ENCODE data around the gene TRIM14. TPM values are rescaled to one million over a fixed set of nuclear protein-coding genes. Genes with fewer than 3 reads are reported as not detected.

TRIM14 gene
- total and polyA plus RNA-seq, 2 of the 13 experiments (the other 11 are each of a cell fraction or from before 2014, with no cell fraction given), result 9.2 to 13.0 TPM

DNA sequence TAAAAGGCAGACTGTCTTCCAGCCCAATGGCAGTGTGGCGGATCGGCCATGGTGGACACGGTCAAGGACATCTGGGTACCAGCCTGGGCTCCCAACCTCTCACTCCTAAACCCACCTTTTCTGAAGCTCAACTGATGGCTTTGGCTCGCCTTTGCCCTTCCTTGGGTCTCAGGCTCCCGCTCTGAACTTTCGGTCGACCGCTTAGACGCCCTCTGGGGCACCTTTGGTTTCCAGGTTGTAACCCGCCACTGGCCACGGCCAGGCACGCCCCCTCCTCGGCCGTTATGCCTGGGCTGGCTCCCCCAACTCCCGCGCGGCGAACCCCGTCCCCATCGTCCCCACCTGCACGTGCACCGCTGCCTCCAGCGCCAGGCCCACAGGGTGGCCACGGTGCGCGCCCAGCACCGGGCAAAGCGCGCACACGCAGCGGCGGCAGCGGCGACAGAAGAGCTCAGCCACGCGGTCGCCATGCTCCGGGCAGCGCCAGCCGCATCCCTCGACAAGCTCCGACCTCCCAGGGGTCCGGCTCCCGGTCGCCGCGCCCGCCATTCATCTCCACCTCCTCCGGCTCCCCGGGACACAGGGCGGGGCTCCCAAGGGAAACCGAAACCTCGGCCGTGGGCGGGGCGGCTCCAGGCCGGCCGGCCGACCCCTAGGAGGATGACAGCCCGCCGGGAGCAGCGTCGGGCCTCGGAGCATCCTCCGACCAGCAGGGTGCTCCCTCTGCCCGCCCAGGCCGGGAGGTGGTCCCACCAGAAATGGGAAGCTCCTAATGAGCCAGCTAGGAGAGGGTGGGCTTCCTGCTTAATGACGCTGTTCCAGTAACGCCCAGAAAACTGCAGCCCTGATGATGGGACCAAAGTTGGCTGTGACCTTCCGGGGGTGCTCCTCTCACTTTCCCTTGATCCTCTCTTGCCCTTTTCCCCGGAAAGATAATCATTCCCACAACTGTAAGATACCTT, at the start of gene TRIM14 (continued):
- TF ChIP-seq, protein P1, sequence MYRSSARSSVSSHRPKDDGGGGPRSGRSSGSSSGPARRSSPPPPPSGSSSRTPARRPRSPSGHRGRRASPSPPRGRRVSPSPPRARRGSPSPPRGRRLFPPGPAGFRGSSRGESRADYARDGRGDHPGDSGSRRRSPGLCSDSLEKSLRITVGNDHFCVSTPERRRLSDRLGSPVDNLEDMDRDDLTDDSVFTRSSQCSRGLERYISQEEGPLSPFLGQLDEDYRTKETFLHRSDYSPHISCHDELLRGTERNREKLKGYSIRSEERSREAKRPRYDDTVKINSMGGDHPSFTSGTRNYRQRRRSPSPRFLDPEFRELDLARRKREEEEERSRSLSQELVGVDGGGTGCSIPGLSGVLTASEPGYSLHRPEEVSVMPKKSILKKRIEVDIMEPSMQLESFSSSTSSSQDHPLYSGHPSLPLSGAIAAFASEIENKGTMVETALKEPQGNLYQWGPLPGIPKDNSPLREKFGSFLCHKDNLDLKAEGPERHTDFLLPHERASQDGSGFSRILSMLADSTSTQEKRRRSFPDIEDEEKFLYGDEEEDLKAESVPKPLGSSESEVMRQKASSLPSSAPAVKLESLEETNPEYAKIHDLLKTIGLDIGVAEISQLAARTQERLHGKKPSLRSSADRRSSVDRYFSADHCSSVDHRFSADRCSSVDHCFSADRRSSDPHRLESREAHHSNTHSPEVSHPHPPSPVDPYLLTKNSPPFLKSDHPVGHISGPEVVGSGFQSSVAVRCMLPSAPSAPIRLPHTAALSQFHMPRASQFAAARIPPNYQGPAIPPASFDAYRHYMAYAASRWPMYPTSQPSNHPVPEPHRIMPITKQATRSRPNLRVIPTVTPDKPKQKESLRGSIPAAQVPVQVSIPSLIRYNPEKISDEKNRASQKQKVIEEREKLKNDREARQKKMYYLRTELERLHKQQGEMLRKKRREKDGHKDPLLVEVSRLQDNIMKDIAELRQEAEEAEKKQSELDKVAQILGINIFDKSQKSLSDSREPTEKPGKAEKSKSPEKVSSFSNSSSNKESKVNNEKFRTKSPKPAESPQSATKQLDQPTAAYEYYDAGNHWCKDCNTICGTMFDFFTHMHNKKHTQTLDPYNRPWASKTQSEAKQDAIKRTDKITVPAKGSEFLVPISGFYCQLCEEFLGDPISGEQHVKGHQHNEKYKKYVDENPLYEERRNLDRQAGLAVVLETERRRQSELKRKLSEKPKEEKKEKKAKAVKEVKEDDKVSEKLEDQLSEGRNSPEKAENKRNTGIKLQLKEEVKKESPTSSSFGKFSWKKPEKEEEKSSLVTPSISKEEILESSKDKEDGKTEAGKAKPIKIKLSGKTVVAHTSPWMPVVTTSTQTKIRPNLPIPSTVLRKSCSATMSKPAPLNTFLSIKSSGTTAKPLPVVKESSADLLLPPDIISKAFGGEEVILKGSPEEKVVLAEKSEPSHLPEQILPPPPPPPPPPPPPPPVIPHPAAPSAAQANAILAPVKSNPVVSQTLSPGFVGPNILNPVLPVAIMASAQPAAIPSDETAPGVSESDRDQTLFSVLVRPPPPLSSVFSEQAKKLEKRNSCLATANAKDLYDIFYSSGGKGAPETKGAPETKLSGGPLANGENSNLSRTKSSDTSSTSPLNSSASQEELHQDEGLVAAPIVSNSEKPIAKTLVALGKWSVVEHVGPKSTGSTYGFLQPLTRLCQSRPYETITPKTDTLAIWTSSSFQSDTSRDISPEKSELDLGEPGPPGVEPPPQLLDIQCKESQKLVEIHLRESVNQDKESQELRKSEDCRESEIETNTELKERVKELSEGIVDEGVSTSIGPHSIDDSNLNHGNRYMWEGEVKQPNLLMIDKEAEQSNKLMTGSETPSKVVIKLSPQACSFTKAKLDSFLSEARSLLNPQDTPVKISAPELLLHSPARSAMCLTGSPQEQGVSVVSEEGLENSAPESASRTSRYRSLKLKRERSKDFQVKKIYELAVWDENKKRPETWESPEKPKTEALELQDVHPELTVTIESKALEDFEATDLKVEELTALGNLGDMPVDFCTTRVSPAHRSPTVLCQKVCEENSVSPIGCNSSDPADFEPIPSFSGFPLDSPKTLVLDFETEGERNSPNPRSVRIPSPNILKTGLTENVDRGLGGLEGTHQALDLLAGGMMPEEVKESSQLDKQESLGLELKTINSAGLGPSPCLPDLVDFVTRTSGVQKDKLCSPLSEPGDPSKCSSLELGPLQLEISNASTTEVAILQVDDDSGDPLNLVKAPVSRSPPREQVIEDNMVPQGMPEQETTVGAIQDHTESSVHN (CRISPR knock-in tag; IDR thresholded peaks at IDR 0.05), result no peak
- TF ChIP-seq ZNF12 (CRISPR knock-in tag; IDR thresholded peaks at IDR 0.05), result no peak
- TF ChIP-seq PHF5A (CRISPR knock-in tag; IDR thresholded peaks at IDR 0.05; ENCODE audit: low read depth, unreplicated experiment), result no peak
- TF ChIP-seq FOXA3 (CRISPR knock-in tag; IDR thresholded peaks at IDR 0.05), result 0 out of 2 replicates have a peak, but pooled peaks have one; percentile 22
- TF ChIP-seq ZNF563 (CRISPR knock-in tag; IDR thresholded peaks at IDR 0.05), result peak; percentile 42; the same call in 1 of the 2 replicates
- no peak for TF ChIP-seq ZNF615 (CRISPR knock-in tag; IDR thresholded peaks at IDR 0.05; ENCODE audit: borderline replicate concordance)
- TF ChIP-seq, protein P2, sequence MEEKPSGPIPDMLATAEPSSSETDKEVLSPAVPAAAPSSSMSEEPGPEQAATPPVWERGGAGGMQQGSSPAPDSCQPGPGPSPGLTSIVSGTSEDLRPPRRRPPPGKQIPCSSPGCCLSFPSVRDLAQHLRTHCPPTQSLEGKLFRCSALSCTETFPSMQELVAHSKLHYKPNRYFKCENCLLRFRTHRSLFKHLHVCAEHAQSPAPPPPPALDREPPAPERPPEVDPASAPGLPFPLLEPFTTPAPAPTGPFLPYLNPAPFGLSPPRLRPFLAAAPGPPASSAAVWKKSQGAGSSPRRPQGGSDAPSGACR (CRISPR knock-in tag; IDR thresholded peaks at IDR 0.05), result 0 out of 2 replicates have a peak, but pooled peaks have one; percentile 58
- 0 out of 2 replicates have a peak, but pooled peaks have one; percentile 17 for TF ChIP-seq ZNF383 (CRISPR knock-in tag; IDR thresholded peaks at IDR 0.05; ENCODE audit: borderline replicate concordance)
- TF ChIP-seq, protein P3, sequence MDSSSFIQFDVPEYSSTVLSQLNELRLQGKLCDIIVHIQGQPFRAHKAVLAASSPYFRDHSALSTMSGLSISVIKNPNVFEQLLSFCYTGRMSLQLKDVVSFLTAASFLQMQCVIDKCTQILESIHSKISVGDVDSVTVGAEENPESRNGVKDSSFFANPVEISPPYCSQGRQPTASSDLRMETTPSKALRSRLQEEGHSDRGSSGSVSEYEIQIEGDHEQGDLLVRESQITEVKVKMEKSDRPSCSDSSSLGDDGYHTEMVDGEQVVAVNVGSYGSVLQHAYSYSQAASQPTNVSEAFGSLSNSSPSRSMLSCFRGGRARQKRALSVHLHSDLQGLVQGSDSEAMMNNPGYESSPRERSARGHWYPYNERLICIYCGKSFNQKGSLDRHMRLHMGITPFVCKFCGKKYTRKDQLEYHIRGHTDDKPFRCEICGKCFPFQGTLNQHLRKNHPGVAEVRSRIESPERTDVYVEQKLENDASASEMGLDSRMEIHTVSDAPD (CRISPR knock-in tag; IDR thresholded peaks at IDR 0.05), result peak; percentile 59
- TF ChIP-seq, protein P4, sequence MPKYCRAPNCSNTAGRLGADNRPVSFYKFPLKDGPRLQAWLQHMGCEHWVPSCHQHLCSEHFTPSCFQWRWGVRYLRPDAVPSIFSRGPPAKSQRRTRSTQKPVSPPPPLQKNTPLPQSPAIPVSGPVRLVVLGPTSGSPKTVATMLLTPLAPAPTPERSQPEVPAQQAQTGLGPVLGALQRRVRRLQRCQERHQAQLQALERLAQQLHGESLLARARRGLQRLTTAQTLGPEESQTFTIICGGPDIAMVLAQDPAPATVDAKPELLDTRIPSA (CRISPR knock-in tag; IDR thresholded peaks at IDR 0.05; ENCODE audit: borderline replicate concordance), result no peak
- TF ChIP-seq KLF11 (CRISPR knock-in tag; IDR thresholded peaks at IDR 0.05), result no peak
- TF ChIP-seq ZNF761 (CRISPR knock-in tag; conservative IDR thresholded peaks at IDR 0.05), result peak; percentile 18; the same call in 1 of the 2 replicates
- TF ChIP-seq ZNF674 (CRISPR knock-in tag; IDR thresholded peaks at IDR 0.05; ENCODE audit: low read depth), result no peak
- TF ChIP-seq MAF1 (CRISPR knock-in tag; IDR thresholded peaks at IDR 0.05; ENCODE audit: borderline replicate concordance), result no peak
- no peak for TF ChIP-seq MZF1 (CRISPR knock-in tag; IDR thresholded peaks at IDR 0.05; ENCODE audit: borderline replicate concordance)

Measured in HepG2 (cell line).